NCI-H446 (cell line): ENCODE measurements around the gene GGTLC1.
"Not testable (repeated sequence)": the region's sequence is repeated elsewhere in the genome, so short reads cannot be mapped to it uniquely, and the experiment has no call there.

Experiments
- DNase-seq, 2 experiments: peaks; one replicate each; lab custom pipeline; 2025; lab: John Stamatoyannopoulos, UW

Gene GGTLC1

GRCh38 chr20:23988561-23988960 lies at the start of gene GGTLC1:
TSS of gene GGTLC1 (minus strand) at chr20:23988779. CDS start at chr20:23986611, 2,168 bp downstream.
- no peak for DNase-seq

GRCh38 chr20:24034820-24035219 lies 46.2 kb upstream of the GGTLC1 start:
- no peak for DNase-seq

GRCh38 chr20:24033565-24033964 lies 45.0 kb upstream of the GGTLC1 start:
- DNase-seq = no peak

- DNase-seq = no peak
These were observed 44.6 kb upstream of the GGTLC1 start for GRCh38 chr20:24033151-24033550.

- no peak for DNase-seq
These were observed 43.9 kb upstream of the GGTLC1 start for GRCh38 chr20:24032400-24032898.

- no peak for DNase-seq
These were observed 38.6 kb upstream of the GGTLC1 start for GRCh38 chr20:24027229-24027628.

- no peak for DNase-seq
These were observed 34.1 kb upstream of the GGTLC1 start for GRCh38 chr20:24022621-24023180.

GRCh38 chr20:24018796-24019195 lies 30.2 kb upstream of the GGTLC1 start:
- no peak for DNase-seq

GRCh38 chr20:24017458-24017755 lies 28.8 kb upstream of the GGTLC1 start:
- DNase-seq = no peak

GRCh38 chr20:24016607-24017457 lies 28.3 kb upstream of the GGTLC1 start:
- no peak for DNase-seq

GRCh38 chr20:24013953-24014352 lies 25.4 kb upstream of the GGTLC1 start:
- no peak for DNase-seq

GRCh38 chr20:24011282-24011681 lies 22.7 kb upstream of the GGTLC1 start:
- DNase-seq = no peak

GRCh38 chr20:24007758-24008157 lies 19.2 kb upstream of the GGTLC1 start:
- no peak for DNase-seq

- DNase-seq = no peak
These were observed 18.6 kb upstream of the GGTLC1 start for GRCh38 chr20:24007073-24007595.

GRCh38 chr20:24006626-24007025 lies 18.0 kb upstream of the GGTLC1 start:
- DNase-seq = no peak

GRCh38 chr20:24004471-24004870 lies 15.9 kb upstream of the GGTLC1 start:
- no peak for DNase-seq

- no peak for DNase-seq
These were observed 14.3 kb upstream of the GGTLC1 start for GRCh38 chr20:24002896-24003295.

- no peak for DNase-seq
These were observed 13.3 kb upstream of the GGTLC1 start for GRCh38 chr20:24001712-24002405.

- no peak for DNase-seq
These were observed 10.3 kb upstream of the GGTLC1 start for GRCh38 chr20:23998844-23999243.

- DNase-seq = no peak
These were observed 9.8 kb upstream of the GGTLC1 start for GRCh38 chr20:23998392-23998791.

GRCh38 chr20:23995905-23996666 lies 7.5 kb upstream of the GGTLC1 start:
- DNase-seq = peak in 1 of 2 experiments; percentile 64

- not testable (repeated sequence) for DNase-seq
These were observed 6.7 kb upstream of the GGTLC1 start for GRCh38 chr20:23995291-23995690.
